Measurements from ENCODE around the gene PARG.

PARG gene

GRCh38 chr10:49817845-49818244 lies 124.0 kb downstream of the PARG start:
- H3K4me3 ChIP-seq (ENCODE audit: low read depth, low read length): no peak overlapping the region
- DNase-seq (ENCODE audit: low read depth): peak; percentile 57
- TF ChIP-seq, protein P1, sequence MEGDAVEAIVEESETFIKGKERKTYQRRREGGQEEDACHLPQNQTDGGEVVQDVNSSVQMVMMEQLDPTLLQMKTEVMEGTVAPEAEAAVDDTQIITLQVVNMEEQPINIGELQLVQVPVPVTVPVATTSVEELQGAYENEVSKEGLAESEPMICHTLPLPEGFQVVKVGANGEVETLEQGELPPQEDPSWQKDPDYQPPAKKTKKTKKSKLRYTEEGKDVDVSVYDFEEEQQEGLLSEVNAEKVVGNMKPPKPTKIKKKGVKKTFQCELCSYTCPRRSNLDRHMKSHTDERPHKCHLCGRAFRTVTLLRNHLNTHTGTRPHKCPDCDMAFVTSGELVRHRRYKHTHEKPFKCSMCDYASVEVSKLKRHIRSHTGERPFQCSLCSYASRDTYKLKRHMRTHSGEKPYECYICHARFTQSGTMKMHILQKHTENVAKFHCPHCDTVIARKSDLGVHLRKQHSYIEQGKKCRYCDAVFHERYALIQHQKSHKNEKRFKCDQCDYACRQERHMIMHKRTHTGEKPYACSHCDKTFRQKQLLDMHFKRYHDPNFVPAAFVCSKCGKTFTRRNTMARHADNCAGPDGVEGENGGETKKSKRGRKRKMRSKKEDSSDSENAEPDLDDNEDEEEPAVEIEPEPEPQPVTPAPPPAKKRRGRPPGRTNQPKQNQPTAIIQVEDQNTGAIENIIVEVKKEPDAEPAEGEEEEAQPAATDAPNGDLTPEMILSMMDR (IDR thresholded peaks at IDR 0.05; ENCODE audit: control insufficient read depth, extremely low read depth, insufficient read depth): no peak

- H3K4me3 ChIP-seq (ENCODE audit: low read depth, low read length): no peak overlapping the region
- TF ChIP-seq, protein P1 (IDR thresholded peaks at IDR 0.05; ENCODE audit: control insufficient read depth, extremely low read depth, insufficient read depth): no peak
- no peak for DNase-seq (ENCODE audit: low read depth)
Measured at GRCh38 chr10:49803988-49804387, 137.8 kb downstream of the PARG start.

- TF ChIP-seq, protein P1 (IDR thresholded peaks at IDR 0.05; ENCODE audit: control insufficient read depth, extremely low read depth, insufficient read depth): no peak
- DNase-seq (ENCODE audit: low read depth): no peak
Measured at GRCh38 chr10:49798275-49798674, 143.6 kb downstream of the PARG start.

DNA sequence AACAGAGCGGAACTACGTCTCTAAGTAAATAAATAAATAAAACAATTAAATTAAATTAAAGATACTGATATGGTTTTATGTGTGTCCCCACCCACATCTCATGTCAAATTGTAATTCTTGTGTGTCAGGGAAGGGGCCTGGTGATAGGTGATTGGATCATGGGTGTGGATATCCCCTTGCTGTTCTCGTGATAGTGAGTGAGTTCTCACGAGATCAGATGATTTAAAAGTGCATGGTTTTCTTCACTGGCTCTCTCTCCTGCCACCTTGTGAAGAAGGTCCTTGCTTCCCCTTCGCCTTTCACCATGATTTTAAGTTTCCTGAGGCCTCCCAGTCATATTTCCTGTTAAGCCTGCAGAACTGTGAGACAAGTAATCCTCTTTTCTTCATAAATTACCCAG lies 150.7 kb downstream of the PARG start:
- no peak overlapping the region for H3K4me3 ChIP-seq (ENCODE audit: low read depth, low read length)
- TF ChIP-seq, protein P1 (IDR thresholded peaks at IDR 0.05; ENCODE audit: control insufficient read depth, extremely low read depth, insufficient read depth): no peak
- no peak for DNase-seq (ENCODE audit: low read depth)

More at GRCh38 chr10:49798275-49798674, 143.6 kb downstream of the PARG start:
- no peak overlapping the region for H3K4me3 ChIP-seq (ENCODE audit: low read depth, low read length)

DNA sequence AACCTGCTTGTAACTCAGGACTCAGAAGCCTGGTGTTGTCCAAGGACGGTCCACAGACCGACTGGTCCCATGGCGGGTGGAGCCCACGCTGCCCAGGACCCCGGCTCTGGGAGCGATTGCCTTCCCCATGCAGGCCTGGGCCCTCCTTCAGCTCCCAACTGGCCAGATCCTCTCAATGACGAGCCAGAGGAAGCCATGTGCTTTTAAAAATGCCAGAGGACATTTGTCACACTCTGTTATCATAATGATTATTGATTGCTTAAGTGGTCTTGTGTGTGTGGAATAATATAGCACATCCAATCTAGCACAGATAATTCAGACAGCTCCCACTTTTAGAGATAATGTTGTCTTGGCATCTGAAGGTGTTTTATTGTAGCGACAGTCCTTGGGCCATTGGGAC lies 157.1 kb downstream of the PARG start:
- TF ChIP-seq, protein P1 (IDR thresholded peaks at IDR 0.05; ENCODE audit: control insufficient read depth, extremely low read depth, insufficient read depth): no peak
- no peak for DNase-seq (ENCODE audit: low read depth)
- H3K4me3 ChIP-seq (ENCODE audit: low read depth, low read length): no peak overlapping the region

- TF ChIP-seq, protein P1 (IDR thresholded peaks at IDR 0.05; ENCODE audit: control insufficient read depth, extremely low read depth, insufficient read depth): no peak
- no peak for DNase-seq (ENCODE audit: low read depth)
- H3K4me3 ChIP-seq (ENCODE audit: low read depth, low read length): no peak overlapping the region
Measured at GRCh38 chr10:49783645-49784044, 158.2 kb downstream of the PARG start.

DNA sequence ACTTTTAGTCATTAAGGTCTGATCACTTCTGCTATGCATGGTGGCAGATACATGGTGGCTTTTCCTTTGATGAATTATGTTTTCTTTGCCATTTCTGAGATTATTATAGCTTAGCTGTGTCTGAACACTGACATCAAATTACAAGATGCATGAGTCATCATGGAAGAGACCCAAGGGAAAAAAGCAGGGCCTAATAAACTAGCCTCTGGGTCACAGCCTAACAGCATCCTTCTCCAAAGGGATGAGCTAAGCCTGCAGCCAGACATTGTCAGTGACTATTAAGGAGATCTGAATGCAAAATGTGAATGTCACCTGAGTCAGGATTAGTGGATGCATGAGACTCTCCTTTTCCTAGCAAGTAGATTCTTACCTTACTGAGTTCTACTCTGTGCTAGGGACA lies 160.6 kb downstream of the PARG start:
- DNase-seq (ENCODE audit: low read depth): no peak
- TF ChIP-seq, protein P1 (IDR thresholded peaks at IDR 0.05; ENCODE audit: control insufficient read depth, extremely low read depth, insufficient read depth): no peak

More for the DNA sequence above, 160.6 kb downstream of the PARG start:
- no peak overlapping the region for H3K4me3 ChIP-seq (ENCODE audit: low read depth, low read length)
